ENCODE results near the gene PPP2R2C.

The PPP2R2C gene

DNA sequence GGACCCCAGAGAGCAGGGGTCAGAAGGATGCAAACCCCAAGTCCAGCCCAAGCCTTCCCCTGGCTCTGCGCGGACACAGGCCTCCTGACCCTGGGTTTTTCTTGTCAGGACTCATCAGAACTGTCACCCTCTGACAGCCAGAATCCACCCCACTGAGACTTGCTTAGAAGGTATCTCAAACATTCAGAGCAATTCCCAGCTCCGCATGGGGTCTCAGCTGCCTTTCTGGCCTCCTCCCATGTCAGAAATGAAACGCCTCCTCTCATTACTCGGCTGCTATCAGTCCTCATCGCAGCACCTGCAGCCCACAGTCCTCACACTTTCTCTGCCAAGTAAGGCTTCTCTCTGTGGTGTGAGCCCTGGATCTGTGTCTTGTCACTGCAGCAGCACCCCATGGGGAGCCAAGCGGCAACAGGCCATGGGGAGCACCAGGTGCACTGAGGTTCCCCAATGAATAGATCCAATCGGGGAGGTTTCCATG lies 105.0 kb downstream of the PPP2R2C start:
- DNase-seq (ENCODE audit: extremely low spot score): no peak
- TF ChIP-seq HDGF (IDR thresholded peaks at IDR 0.05; ENCODE audit: borderline replicate concordance) (no peak), NFRKB (IDR thresholded peaks at IDR 0.05) (no peak), BHLHE40 (IDR thresholded peaks at IDR 0.05; ENCODE audit: borderline replicate concordance) (no peak), FOXK2 (IDR thresholded peaks at IDR 0.05) (no peak), CTBP1 (IDR thresholded peaks at IDR 0.05; ENCODE audit: borderline replicate concordance) (no peak), ELF4 (IDR thresholded peaks at IDR 0.05) (no peak), ARNT (IDR thresholded peaks at IDR 0.05) (no peak), L3MBTL2 (conservative IDR thresholded peaks at IDR 0.05) (no peak), TARDBP (IDR thresholded peaks at IDR 0.05) (no peak), ZNF384 (IDR thresholded peaks at IDR 0.05) (no peak), SUZ12 (IDR thresholded peaks at IDR 0.05) (no peak), FOXM1 (IDR thresholded peaks at IDR 0.05; ENCODE audit: borderline replicate concordance) (no peak)
- TF ChIP-seq, protein P1, sequence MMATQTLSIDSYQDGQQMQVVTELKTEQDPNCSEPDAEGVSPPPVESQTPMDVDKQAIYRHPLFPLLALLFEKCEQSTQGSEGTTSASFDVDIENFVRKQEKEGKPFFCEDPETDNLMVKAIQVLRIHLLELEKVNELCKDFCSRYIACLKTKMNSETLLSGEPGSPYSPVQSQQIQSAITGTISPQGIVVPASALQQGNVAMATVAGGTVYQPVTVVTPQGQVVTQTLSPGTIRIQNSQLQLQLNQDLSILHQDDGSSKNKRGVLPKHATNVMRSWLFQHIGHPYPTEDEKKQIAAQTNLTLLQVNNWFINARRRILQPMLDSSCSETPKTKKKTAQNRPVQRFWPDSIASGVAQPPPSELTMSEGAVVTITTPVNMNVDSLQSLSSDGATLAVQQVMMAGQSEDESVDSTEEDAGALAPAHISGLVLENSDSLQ (IDR thresholded peaks at IDR 0.05): no peak
- ChIA-PET CTCF (no interaction called here), POLR2A (no interaction called here)

DNA sequence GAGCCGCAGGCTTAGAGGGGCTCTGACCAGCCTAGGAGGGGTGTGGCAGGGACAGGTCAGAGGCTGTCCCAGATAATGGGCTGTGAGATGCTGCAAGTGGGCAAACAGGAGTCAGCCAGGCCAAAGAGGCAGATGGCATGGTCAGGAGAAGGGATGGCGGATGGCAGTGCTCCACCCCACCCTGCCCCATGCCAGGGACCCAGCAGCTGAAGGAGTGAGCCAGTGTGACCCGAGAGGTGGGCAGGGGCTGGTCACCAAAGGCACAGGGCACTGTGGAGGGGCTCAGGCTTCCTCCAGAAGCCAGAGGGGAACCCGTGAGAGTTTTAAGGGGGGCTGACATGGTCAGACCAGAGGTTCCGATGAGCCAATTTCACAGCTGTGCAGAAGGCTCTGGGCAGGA lies 105.8 kb downstream of the PPP2R2C start:
- DNase-seq (ENCODE audit: extremely low spot score): no peak
- no peak for TF ChIP-seq ZNF384 (IDR thresholded peaks at IDR 0.05)
- no peak for TF ChIP-seq NFRKB (IDR thresholded peaks at IDR 0.05)
- no peak for TF ChIP-seq CTBP1 (IDR thresholded peaks at IDR 0.05; ENCODE audit: borderline replicate concordance)
- TF ChIP-seq L3MBTL2 (conservative IDR thresholded peaks at IDR 0.05): no peak
- TF ChIP-seq HDGF (IDR thresholded peaks at IDR 0.05; ENCODE audit: borderline replicate concordance): no peak
- TF ChIP-seq, protein P1 (IDR thresholded peaks at IDR 0.05): no peak
- TF ChIP-seq LEF1 (IDR thresholded peaks at IDR 0.05; ENCODE audit: borderline replicate concordance): no peak
- POLR2A ChIA-PET: no interaction called here
- CTCF ChIA-PET: no interaction called here

DNA sequence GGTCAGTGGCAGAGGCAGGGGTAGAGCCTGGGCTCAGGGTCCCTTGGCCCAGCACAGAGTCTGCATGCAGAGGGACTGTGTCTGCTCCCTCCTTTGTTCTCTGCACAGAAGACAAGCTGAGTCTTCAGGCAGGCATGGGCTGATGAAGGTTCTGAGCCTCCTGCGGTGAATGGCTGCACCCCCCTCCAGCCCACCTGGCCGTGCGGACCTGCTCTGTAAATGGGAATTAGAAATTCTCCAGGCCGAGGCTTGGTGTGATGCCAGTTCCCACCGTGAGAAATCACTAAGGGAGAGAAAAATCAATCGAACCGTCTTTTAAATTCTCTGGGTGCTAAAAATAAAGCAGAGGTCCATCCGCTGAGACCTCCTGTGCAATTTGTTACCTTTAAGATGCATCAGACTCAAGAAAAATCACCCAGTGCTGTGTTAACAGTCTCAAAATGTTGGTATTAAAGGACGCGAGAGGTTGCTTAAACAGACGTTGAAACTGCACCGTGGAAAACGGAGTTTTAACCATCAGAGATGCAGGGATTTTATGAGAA lies 106.8 kb downstream of the PPP2R2C start:
- TF ChIP-seq ZNF384 (IDR thresholded peaks at IDR 0.05): no peak
- TF ChIP-seq L3MBTL2 (conservative IDR thresholded peaks at IDR 0.05): no peak
- no peak for TF ChIP-seq FOXA1 (IDR thresholded peaks at IDR 0.05)
- TF ChIP-seq ELF4 (IDR thresholded peaks at IDR 0.05): no peak
- no peak for TF ChIP-seq ARNT (IDR thresholded peaks at IDR 0.05)
- no peak for TF ChIP-seq NFRKB (IDR thresholded peaks at IDR 0.05)
- no peak for TF ChIP-seq LEF1 (IDR thresholded peaks at IDR 0.05; ENCODE audit: borderline replicate concordance)
- TF ChIP-seq SP1 (IDR thresholded peaks at IDR 0.05): no peak
- TF ChIP-seq BHLHE40 (IDR thresholded peaks at IDR 0.05; ENCODE audit: borderline replicate concordance): no peak
- ChIA-PET CTCF (no interaction called here), POLR2A (no interaction called here)
- no peak for DNase-seq (ENCODE audit: extremely low spot score)

DNA sequence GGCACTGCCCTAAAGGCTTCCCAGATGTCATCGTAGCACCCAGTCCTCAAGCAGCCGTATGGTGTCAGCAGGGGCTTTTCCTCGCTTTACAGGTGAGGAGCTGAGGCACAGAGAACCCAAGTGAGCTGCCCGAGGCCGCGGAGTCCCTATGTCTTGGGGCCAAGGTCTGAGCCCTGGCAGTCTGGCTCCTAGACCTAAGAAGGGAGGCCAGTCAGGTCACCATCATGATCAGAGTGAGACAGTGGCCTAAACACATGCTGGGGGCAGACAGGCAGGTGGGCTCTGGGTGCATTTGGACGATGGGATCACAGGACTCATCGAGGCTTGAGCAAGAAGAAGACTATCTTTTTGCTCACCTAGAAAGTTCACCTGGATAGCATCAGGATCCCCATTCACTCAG lies 107.8 kb downstream of the PPP2R2C start:
- ChIA-PET POLR2A (no interaction called here), CTCF (no interaction called here)
- TF ChIP-seq NFRKB (IDR thresholded peaks at IDR 0.05) (no peak), LEF1 (IDR thresholded peaks at IDR 0.05; ENCODE audit: borderline replicate concordance) (no peak), SP1 (IDR thresholded peaks at IDR 0.05) (no peak), ZNF384 (IDR thresholded peaks at IDR 0.05) (no peak), SUZ12 (IDR thresholded peaks at IDR 0.05) (no peak), CTBP1 (IDR thresholded peaks at IDR 0.05; ENCODE audit: borderline replicate concordance) (no peak), FOXM1 (IDR thresholded peaks at IDR 0.05; ENCODE audit: borderline replicate concordance) (no peak), ARNT (IDR thresholded peaks at IDR 0.05) (no peak), L3MBTL2 (conservative IDR thresholded peaks at IDR 0.05) (no peak)
- TF ChIP-seq, protein P1 (IDR thresholded peaks at IDR 0.05): no peak
- DNase-seq (ENCODE audit: extremely low spot score): no peak

DNA sequence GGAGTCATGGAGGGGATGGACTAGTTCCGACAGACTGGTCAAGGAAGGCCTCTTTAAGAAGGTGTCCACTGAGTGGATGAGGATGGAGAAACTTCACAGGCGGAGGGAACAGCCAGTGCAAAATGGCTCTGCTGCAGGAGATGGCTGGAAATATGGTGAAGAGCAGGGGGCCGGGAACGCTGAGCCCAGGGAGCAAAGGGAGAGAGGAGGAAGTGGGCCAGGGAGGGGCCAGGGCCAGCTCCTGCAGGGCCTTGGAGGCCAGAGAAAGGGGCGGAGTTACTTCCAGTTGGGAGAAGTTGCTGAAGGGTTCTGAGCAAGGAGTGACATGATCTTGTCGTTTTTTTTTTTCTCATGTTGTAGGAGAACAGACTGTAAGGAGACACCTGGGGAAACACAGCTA lies 108.3 kb downstream of the PPP2R2C start:
- POLR2A ChIA-PET: no interaction called here
- CTCF ChIA-PET: no interaction called here

DNA sequence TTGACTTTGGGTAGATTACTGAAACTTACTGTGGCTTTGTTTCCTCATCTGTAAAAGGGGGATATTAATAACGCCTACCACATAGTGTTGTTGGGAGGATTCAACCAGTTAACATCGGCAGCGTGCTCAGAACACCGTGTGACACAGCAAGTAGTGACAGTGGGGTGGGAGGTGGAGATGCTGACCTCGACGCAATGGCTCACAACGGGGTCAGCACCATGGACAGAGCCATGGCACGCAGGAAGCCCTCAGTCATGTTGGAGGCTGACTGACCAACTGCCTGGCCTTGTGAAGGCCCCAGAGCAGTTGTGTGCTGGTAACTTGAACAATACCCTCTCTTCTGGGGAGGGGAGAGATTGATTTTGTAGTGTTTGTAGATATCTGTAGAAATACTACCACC lies 109.5 kb downstream of the PPP2R2C start:
- POLR2A ChIA-PET: no interaction called here
- DNase-seq (ENCODE audit: extremely low spot score): peak; percentile 51
- CTCF ChIA-PET: no interaction called here
- TF ChIP-seq FOXM1 (IDR thresholded peaks at IDR 0.05; ENCODE audit: borderline replicate concordance) (no peak), FOXA1 (IDR thresholded peaks at IDR 0.05) (no peak), ELF4 (IDR thresholded peaks at IDR 0.05) (no peak), BHLHE40 (IDR thresholded peaks at IDR 0.05; ENCODE audit: borderline replicate concordance) (no peak), HDGF (IDR thresholded peaks at IDR 0.05; ENCODE audit: borderline replicate concordance) (no peak), NFRKB (IDR thresholded peaks at IDR 0.05) (no peak), SUZ12 (IDR thresholded peaks at IDR 0.05) (no peak), ARNT (IDR thresholded peaks at IDR 0.05) (no peak), L3MBTL2 (conservative IDR thresholded peaks at IDR 0.05) (no peak), TARDBP (IDR thresholded peaks at IDR 0.05) (no peak), FOXK2 (IDR thresholded peaks at IDR 0.05) (no peak)

More for the DNA sequence above, 108.3 kb downstream of the PPP2R2C start:
- DNase-seq (ENCODE audit: extremely low spot score): no peak
- TF ChIP-seq ELF4 (IDR thresholded peaks at IDR 0.05): no peak
- no peak for TF ChIP-seq HDGF (IDR thresholded peaks at IDR 0.05; ENCODE audit: borderline replicate concordance)
- TF ChIP-seq SUZ12 (IDR thresholded peaks at IDR 0.05): no peak
- no peak for TF ChIP-seq BHLHE40 (IDR thresholded peaks at IDR 0.05; ENCODE audit: borderline replicate concordance)

Measured in HEK293T (cell line).